SKM-1 (cell line): Measurements from ENCODE around the gene CLEC14A.

Source experiments
- DNase-seq: peaks from one replicate; lab custom pipeline; 2025; ENCODE audit not compliant: unreplicated experiment; lab: John Stamatoyannopoulos, UW

CLEC14A gene

DNA sequence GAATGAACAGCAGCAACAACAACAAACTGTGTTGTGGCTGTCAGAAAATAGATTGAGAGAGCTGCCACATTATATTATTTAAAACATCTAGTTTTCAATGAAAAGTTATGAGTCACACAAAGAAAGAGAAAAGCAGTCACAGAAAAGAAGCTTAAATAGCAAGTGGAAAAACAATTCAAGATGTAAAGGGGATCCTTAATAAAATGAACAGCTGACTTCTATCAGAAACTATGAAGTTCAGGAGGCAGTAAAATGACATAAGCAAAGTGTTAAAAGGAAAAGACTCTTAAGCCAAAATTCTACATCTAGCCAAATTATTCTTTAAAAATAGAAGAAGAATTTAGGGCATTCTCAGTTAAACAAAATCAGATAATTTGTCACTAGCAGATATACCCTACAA, 5.6 kb downstream of the CLEC14A start:
- DNase-seq, result no peak

DNA sequence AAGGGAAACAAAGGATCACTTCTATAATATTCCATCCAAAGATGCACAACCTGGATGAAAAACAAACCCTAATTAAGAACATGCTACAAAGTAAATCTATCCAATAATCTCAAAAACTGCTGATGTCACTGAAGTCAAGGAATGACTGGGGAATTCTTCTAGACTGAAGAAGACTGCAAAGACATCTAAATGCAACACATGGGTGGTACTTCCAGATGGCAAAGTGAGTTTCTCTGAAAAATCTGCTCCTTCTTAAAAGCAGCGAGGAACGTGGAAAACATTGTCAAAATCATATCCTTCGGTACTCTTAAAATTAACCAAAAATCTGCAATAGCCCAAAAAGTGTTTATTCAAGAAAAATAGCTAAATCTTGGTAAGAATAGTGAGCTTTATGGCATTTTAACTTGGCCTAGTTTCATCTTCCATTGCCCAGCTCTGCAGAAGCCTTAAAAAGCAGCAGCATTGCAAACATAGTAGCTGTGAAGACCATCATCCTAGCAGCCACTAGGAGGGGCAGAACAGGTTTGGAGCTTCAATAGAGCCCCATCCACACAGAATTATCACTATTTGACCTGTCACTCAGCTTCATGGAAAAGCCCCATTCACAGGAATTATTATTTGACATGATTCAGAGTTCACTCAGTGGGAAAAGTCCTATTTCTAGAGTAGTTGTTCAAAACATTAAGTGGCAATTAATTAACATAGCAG, 7.4 kb downstream of the CLEC14A start:
- no peak for DNase-seq

DNA sequence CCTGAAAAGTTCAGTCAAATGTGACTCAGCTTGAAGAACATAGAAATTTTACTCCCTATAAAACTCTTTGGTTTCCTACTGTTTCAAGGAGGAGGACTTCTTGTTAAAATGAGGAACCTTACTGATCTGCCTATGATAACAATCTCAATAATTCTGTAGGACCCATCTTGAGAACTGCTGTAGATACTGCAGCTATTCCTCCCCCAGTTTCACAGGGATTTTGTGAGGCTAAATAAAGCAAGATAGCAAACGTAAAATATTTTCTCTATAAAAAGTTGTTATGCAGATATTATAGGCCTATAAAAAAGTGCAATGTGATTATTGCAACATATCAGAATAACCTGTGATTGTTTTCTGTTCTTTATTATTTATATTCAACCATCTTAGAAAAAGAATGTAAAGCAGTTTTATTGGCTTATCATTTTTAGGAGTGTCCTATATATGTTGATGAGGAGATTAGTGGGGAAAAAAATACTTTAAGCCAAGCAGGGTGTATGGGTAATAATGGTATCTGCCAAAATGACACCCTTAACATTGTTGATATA, 12.1 kb downstream of the CLEC14A start:
- DNase-seq, result no peak

DNA sequence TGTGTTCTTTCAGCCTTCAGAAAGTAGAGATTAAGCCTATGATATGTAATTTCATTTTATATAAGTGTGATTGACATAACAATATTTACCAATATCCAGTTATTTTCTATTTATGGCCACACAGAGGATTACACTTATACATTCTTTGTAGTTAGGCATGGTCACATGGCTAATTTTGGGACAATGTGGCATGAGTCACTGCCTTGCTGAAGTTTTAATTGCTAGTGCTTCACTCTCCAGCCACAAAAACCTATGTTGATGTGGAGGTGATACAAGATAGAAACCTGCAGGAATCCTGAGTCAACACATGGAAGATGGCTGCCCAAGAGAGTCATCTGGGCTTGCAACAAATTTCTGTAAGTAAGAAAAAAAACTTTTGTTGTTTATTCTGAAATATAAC, 17.0 kb downstream of the CLEC14A start:
- DNase-seq, result no peak

DNA sequence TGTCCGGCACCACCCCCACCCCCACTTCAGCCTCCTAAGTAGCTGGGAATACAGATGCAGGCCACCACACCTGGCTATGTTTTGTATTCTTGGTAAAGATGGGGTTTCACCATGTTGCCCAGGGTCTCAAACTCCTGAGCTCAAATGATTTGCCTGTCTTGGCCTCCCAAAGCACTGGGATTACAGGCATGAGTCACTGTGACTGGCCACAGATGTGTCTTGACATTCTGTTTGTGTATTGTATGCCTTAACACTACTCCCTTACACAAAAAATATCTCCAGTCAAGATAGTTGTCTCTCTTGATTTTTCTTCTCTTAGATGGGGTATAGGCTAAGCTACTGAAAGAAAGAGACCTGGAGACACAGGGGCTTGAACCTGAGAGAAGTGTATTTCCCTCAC, 17.6 kb downstream of the CLEC14A start:
- no peak for DNase-seq

DNA sequence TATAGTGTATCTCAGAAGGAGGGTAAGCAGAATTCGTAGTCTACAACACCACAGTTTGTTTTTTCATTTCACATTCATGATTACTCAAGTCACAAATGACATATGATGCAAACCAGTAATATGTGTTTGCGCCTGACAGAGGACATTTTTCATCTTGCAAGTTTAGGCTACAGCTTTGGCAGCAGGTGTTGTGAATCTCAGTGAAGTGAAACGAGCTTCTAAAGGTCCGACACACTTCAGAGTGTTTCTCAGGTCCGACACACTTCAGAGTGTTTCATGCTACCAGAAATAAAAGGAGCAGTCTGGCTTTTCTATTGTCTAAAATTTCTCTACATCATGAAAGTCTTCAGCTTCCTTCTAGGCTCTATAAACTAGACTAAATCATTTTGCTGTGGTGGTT, 22.7 kb downstream of the CLEC14A start:
- no peak for DNase-seq

DNA sequence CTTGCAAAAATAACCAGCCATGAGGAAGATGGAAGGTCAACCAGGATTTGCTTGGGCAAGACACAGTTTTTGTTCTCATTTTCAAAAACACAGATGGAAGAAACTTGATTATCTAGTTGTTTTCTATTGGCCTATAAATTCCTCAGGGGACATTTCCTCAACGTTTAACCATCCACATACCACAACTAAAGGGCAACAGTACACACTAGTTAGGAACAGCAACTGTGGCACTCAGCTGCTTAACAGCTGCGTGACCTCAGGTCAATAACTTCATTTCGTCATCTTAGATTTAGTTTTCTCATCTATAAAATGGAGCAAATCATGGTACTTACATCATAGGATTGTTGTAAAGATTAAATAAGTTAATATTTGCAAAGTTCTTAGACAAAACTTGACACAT, 29.5 kb downstream of the CLEC14A start:
- DNase-seq, result no peak

DNA sequence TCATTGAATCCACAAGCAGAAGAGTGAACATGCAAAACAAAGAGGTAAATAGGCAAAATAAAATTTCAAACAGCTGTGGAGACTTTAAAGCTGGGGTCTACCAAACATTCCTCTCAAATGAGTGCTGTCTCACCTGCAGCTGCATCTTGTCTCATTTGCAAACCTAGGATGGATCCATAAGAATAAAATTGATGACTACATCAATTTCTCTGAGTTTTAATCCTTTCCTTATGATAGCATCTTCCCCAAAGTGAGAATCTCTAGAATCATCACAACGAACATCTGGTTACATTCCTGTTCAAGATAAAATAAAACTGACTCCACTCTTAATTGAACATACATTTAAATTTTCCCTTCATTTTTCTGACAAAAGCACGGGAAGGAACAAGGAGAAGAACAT, 29.9 kb downstream of the CLEC14A start:
- DNase-seq, result no peak

DNA sequence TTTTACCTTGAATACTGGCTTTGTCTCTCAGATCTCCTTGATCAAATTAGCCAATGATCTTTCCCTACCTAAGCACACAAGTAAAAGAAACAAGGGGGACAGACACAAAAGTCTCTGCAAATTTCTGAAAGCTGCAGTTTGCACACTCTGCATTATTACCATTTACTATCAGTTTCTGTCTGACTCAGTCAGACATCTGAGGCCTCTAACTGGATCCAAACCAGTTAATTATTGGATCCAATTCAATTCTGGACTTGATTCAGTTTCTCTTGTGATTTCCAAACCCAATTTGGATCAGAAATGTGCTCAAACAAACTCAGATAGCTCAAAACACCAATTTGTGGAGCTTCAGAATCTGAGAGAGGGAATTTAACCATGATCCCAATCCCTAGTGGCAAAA, 31.6 kb downstream of the CLEC14A start:
- no peak for DNase-seq

DNA sequence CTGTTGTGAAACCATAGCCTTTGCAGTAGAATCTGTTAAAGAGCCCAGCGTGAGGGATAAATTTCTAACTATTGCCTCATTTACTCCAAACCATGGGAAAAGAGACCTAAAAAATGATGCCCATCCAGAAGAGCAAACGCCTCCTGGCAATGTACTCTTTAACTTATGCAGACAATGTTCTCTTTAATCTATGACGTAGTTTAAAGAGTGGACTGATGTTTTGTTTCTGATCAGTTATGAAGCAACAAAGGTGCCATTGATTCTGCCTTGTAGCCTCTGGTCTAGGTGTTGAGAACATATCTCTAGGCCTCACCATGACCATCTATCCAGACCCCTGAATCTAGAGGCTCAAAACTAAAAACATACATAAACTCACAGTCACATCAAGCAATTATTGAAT, 34.8 kb downstream of the CLEC14A start:
- no peak for DNase-seq

DNA sequence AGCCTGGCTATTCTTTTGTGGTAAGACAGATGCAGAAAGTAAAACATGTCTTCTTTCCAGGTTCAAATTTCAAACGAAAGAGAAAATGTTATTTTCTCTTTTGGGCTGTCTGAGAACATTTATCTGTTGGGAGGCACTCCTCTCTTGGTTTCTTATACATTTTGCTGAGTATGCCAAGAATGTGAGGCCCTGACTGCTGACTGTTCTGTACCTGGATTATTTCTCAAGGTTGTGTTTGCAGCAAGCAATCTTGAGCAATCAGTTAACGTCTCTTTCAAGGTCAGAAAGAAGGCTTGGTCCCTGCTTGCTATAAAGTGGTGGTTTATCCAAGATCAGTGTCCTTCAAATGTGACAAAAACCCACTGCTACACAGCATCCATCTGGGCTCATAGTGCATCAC, 38.3 kb downstream of the CLEC14A start:
- DNase-seq, result no peak

DNA sequence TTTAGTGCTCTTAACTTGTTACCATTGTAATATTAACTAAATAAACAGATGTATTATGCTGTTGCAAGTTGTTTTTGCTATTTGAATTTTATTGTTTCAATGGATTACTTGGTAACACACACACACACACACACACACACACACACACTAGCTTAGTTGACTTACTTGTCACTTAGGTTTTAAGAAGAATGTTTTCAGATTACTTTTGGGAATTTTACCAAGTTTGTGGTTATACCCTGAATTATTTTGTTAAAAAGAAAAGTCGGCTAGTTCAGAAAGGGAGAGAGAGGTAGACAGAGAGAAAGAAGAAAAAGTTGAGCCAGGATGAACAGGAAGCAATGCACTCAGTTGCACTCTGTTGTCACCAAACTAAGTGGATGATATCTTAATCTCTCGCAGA, 42.9 kb downstream of the CLEC14A start:
- DNase-seq, result no peak

DNA sequence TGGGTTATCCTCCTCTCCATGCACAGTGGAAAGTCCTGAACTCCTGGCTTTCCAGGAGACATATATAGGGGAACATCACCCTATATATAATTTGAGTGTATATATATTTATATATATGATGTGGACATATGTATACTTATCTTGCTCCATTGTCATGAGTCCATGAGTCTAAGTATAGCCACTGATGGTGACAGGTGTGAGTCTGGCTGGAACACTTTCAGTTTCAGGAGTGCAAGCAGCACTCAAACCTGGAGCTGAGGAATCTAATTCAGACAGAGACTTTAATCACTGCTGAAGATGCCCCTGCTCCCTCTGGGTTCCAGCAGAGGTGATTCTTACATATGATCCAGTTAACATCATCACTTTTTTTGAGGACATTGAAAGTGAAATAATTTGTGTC, 43.8 kb downstream of the CLEC14A start:
- DNase-seq, result no peak

DNA sequence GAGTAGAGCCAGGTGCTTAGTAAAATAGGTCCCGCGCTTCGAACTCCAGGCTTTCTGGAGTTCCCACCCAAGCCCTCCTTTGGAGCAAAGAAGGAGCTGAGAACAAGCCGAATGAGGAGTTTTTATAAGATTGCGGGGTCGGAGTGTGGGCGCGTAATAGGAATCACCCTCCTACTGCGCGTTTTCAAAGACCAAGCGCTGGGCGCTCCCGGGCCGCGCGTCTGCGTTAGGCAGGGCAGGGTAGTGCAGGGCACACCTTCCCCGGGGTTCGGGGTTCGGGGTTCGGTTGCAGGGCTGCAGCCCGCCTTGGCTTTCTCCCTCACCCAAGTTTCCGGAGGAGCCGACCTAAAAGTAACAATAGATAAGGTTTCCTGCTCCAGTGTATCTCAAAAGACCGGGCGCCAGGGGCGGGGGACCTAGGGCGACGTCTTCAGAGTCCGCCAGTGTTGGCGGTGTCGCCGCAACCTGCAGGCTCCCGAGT, 44.6 kb downstream of the CLEC14A start:
- no peak for DNase-seq

DNA sequence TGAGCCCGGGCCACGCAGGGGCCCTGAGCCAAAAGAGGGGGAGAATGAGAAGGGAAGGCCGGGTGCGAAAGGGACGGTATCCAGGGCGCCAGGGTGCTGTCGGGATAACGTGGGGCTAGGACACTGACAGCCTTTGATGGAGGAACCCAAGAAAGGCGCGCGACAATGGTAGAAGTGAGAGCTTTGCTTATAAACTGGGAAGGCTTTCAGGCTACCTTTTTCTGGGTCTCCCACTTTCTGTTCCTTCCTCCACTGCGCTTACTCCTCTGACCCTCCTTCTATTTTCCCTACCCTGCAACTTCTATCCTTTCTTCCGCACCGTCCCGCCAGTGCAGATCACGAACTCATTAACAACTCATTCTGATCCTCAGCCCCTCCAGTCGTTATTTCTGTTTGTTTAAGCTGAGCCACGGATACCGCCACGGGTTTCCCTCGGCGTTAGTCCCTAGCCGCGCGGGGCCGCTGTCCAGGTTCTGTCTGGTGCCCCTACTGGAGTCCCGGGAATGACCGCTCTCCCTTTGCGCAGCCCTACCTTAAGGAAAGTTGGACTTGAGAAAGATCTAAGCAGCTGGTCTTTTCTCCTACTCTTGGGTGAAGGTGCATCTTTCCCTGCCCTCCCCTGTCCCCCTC, 45.2 kb downstream of the CLEC14A start:
- no peak for DNase-seq

DNA sequence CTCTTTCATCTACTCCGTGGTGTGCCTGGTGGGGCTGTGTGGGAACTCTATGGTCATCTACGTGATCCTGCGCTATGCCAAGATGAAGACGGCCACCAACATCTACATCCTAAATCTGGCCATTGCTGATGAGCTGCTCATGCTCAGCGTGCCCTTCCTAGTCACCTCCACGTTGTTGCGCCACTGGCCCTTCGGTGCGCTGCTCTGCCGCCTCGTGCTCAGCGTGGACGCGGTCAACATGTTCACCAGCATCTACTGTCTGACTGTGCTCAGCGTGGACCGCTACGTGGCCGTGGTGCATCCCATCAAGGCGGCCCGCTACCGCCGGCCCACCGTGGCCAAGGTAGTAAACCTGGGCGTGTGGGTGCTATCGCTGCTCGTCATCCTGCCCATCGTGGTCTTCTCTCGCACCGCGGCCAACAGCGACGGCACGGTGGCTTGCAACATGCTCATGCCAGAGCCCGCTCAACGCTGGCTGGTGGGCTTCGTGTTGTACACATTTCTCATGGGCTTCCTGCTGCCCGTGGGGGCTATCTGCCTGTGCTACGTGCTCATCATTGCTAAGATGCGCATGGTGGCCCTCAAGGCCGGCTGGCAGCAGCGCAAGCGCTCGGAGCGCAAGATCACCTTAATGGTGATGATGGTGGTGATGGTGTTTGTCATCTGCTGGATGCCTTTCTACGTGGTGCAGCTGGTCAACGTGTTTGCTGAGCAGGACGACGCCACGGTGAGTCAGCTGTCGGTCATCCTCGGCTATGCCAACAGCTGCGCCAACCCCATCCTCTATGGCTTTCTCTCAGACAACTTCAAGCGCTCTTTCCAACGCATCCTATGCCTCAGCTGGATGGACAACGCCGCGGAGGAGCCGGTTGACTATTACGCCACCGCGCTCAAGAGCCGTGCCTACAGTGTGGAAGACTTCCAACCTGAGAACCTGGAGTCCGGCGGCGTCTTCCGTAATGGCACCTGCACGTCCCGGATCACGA, 46.0 kb downstream of the CLEC14A start:
- no peak for DNase-seq

DNA sequence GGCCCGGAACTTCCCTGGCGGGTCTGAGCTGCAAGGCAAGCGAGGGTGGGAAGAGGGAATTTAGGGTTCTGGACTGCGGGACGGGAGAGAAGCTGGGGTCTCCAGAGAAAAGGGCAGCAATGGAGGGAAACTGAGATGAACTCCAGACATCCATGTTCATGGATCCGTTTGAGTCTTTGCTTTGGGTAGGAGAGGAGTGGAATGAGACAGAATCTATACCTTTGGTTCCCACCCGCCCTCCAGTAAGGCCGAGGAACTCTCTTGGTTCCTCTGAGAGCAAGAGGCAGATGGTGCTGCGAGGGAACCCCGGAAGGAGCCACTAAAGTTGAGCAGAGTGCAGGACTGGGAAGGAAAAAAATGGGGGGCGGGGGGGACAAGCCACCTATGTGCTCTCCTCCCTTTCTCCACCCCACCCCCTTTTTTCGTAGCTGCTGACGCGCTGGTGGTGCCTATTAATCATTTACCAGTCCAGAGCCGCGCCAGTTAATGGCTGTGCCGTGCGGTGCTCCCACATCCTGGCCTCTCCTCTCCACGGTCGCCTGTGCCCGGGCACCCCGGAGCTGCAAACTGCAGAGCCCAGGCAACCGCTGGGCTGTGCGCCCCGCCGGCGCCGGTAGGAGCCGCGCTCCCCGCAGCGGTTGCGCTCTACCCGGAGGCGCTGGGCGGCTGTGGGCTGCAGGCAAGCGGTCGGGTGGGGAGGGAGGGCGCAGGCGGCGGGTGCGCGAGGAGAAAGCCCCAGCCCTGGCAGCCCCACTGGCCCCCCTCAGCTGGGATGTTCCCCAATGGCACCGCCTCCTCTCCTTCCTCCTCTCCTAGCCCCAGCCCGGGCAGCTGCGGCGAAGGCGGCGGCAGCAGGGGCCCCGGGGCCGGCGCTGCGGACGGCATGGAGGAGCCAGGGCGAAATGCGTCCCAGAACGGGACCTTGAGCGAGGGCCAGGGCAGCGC, 47.0 kb downstream of the CLEC14A start:
- no peak for DNase-seq

DNA sequence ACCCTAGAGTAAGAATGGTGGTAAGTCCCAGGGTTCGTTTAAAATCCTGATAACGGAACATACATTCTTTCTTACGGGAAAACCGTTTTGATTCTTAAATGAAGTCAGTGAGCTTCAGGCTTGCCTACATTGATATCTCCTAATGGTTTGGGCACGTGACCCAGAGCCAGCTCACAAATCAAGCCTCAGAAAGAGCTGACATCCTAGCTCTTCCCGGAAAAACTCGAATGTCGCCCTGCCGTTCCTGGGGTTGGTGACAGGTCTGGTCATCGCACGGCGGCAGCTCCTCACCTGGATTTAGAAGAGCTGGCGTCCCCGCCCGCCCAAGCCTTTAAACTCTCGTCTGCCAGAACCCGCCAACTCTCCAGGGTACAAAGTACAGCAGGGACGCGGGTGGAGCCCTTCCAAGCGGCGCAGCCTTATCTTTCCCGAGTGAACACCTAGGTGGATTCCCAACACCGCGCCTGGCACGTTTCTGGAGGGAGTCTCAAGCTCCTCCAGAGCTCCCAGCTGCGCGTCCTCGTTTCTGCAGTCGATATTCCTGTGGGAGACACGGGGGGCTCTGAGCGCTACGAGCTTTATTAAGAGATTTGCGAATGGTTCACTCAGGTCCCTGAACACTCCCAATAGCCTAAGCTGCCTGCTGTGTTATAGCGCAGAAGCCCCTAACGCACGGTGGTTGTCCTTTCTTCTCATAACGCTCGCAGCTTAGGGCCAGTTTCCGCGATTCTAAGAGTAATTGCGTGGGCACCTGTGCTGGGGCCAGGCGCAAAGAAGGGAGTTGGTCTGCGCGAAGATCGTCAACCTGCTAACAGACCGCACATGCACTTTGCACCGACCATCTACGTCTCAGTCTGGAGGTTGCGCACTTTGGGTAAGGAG, 47.9 kb downstream of the CLEC14A start, which contains the start of gene SSTR1:
SSTR1 (plus strand) TSS at position 169 of the 882 bp plus-strand sequence. CDS start 1,486 bp downstream, outside the sequence.
- no peak for DNase-seq

DNA sequence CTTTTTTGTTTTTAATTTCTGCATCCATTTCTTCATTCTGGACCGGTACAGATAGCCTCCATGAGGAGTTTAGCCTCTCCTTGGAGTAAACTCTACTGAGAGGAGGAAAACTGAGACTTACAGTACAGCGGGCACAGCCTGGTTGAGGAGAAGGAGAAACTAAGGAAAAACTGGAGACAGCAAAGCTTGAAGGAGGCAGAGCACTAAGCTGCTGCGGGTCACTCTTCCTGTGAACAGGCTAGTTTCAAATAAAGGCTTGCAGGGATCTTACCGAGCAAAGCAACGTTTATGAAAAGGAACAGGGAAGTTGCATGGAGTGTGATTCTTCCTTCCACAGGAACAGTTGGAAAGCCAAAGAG, 48.5 kb downstream of the CLEC14A start:
- DNase-seq, result no peak
